Left forelimb (tissue), 1 donor: ENCODE results near the gene ZNF189.

Experiments used
- DNase-seq: peaks from one replicate; pipeline ENCODE4 v3.0.0-alpha.2; 2018; ENCODE audit warnings: low spot score

The ZNF189 gene

DNA sequence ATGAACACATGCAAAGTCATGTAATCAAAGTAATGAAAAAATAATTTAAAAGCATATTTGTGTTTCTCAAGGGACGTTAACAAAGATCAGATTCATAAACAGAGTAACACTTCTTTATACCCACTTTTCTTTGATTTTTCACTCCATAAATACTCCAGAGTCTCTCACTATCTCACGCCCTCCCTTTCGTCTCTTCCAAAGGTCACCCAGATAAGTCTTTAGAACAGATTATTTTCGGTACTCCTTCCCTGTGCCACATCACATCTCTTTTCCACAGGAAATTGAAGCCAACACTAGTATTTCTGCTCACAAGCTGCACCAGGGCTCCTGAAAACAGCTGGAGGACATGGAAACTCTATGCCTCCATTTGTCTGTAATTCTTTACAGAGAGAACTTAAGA lies 52.3 kb downstream of the ZNF189 start:
- DNase-seq, result no peak

DNA sequence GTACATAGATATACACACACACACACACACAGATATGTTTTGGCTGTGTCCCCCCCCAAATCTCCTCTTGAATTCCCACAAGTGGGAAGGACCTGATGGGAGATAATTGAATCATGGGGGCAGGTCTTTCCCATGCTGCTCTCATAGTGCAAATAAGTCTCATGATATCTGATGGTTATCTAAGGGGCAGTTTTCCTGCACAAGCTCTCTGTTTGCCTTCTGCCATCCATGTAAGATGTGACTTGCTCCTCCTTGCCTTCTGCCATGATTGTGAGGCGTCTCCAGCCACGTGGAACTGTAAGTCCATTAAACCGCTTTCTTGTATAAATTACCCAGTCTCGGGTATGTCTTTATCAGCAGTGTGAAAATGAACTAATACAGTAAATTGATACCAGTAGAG lies 52.8 kb downstream of the ZNF189 start:
- DNase-seq, result no peak

DNA sequence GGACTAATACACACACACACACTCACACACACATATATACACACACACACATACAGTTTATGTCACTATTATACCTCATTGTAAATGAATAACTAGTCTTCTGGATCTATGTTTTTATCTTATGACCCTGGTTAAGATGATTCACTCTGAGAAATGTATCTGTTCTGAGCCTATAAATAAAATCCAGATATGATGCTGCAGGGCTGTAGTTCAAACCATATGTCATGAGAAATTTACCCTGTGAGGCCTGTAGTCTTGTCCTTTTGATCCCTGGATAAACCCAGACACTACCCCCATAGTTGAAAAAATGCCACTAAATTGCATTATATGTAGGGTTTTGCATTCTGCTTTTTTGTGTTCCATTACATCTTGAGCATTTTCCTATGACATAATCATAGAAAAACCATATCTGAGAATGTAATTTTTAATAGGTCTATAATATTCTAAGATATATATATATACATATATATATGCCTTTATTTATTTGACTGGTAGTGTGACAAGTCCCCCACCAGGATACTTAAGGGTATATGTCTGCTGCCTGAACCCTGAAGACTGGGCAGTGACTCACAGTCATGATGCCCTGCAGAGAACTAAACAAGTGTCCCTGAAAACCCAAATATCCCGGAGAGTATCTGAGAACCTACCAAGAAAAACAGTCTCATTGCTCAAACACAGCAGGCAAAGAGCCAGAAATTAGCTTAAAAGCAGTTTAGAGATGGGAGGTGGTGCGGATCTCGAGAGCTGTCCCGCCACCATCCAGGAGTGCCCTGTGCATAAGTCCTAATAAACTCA lies 55.3 kb downstream of the ZNF189 start:
- DNase-seq, result no peak

DNA sequence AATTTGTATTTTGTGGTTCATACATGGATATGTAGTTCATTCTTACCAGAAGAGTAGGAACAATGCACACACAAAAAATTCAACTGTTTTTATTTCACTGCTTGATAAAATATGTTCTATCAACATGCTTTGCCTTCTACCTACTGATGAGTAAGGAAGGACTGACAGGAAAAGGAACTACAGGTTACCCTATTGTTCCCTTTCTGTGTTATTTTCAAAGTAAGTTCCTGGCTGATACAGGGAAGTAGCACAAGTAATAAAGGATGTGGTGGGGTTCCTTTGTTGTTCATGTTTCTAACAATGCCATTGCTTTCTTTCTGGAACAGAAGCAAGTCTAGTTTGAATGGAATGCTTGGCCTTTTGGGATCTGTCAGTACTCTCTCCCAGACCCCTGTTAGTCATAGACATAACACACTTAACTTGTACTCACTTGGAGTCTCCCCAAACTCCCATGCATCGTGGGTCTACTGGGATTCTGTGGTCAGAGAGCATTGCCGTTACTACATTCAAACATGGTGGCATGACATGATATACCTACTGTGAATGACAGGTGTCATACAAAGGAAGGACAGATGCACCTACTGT lies 57.1 kb downstream of the ZNF189 start:
- no peak for DNase-seq

DNA sequence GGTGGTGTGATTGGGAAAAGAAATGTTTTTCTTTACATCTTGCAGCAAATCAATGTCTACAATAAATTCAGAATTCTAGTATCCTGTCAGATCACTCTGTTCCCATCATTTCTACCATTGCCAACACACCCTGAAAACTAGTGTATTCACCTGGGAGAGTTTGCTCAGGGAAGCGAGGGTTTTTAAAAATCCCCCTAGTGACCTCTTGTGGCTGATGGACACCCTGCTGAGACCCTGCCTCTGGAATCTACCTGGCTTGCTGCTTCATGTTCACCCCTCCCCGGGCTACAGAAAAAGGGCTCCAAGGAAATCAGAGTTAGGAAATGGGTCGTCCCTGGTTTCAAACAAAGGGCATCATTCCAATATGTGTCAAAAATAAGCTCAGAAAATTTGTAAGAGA lies 58.4 kb downstream of the ZNF189 start:
- no peak for DNase-seq

DNA sequence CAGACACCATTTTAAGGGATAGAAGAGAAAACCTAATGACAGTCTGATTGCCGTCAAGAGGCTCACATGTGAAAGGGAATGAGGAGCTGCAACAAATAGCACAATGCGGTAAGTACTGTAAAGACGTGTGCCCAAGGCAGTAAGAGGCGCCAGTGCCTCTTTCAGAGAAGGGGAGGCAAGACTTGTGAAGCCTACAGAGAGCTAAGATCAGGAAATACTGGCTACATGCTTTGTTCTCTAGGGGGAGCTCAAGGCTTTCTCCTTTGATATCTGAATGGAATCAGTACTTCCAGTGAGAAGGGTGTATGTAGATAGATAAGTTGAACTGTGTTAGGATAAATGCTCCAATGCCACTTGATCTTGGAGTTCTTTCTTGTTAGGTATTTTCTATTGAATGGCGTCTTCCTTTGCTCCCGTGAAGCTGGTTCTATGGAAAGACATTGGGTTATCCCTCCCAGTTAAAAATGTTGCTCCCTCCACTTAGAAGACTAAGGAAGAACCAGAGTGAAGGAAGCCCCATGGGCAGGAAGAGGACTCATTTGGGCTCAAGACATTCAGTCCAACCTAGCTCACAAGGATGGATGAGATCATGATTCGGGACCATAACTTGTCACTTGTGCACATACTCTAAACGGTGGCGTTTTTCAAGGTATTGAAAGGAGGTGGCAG lies 60.4 kb downstream of the ZNF189 start:
- no peak for DNase-seq
